RWPE2 (cell line): Measurements from ENCODE around the gene CHST12.

Source experiments
- ATAC-seq: fragments of 200-7000 bp; cut with Tn5 transposase; 3 replicates; pipeline ENCODE4 v1.9.1; 2021; ENCODE audit warnings: low read depth
- DNase-seq: peaks from one replicate; pipeline ENCODE4 v3.0.0-alpha.2; 2020; ENCODE audit warnings: low spot score
- H3K27ac ChIP-seq: fragments of 450-650 bp; 2 replicates; pipeline ENCODE4 v1.5.1; 2017; ENCODE audit warnings: mild to moderate bottlenecking; ENCODE audit not compliant: poor library complexity, severe bottlenecking
- H3K27me3 ChIP-seq: fragments of 250-450 bp; sonication (Bioruptor Pico); 2 replicates; pipeline ENCODE4 v1.5.1; 2021; ENCODE audit warnings: mild to moderate bottlenecking, moderate library complexity; ENCODE audit not compliant: insufficient read depth, poor library complexity, severe bottlenecking
- H3K36me3 ChIP-seq: fragments of 250-450 bp; sonication (Bioruptor Pico); 2 replicates; pipeline ENCODE4 v1.5.1; 2020; ENCODE audit warnings: low read depth, mild to moderate bottlenecking, moderate library complexity
- H3K4me1 ChIP-seq: fragments of 250-450 bp; sonication (Bioruptor Pico); 2 replicates; pipeline ENCODE4 v1.5.1; 2021; ENCODE audit warnings: mild to moderate bottlenecking, moderate library complexity; ENCODE audit not compliant: insufficient read depth, poor library complexity, severe bottlenecking
- H3K4me3 ChIP-seq: fragments of 250-450 bp; sonication (Bioruptor Pico); 2 replicates; pipeline ENCODE4 v1.5.1; 2021; ENCODE audit warnings: mild to moderate bottlenecking, moderate library complexity; ENCODE audit not compliant: severe bottlenecking
- H3K9me3 ChIP-seq: fragments of 250-450 bp; sonication (Bioruptor Pico); 2 replicates; pipeline ENCODE4 v1.5.1; 2021; ENCODE audit warnings: mild to moderate bottlenecking, moderate library complexity; ENCODE audit not compliant: severe bottlenecking
- TF ChIP-seq, protein P1 (sequence below): fragments of 450-650 bp; IDR thresholded peaks from one replicate; pipeline ENCODE4 v1.5.1; 2017; ENCODE audit warnings: mild to moderate bottlenecking, moderate library complexity; ENCODE audit not compliant: poor library complexity, severe bottlenecking

The CHST12 gene

DNA sequence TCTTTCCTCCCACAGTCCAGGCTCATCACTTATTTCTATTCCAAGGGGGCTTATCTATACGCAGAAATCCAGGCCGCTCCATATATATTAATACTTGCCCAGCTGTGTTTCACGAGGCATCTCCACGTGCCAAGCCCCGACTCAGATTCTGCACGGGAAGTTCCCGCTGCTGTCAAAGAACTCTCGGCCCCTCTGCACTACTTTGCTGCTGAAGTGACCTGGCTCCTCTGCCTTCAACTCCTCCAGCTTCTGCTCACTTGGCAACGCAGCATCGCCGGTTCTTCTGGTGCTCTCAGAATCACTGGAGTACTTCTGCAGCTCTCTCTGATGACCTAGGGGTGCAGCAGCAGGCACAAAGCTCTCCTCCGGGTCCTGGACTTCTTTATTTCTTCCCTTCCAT lies 9.7 kb upstream of the CHST12 start:
- DNase-seq (no peak), ATAC-seq (no peak)
- Histone ChIP-seq H3K27me3 (no peaks in the 10 kb centered on the region), H3K27ac (no peak overlapping the region), H3K4me3 (no peak overlapping the region), H3K36me3 (no peaks in the 10 kb centered on the region), H3K9me3 (no peaks in the 10 kb centered on the region), H3K4me1 (no peaks in the 10 kb centered on the region)
- TF ChIP-seq, protein P1, sequence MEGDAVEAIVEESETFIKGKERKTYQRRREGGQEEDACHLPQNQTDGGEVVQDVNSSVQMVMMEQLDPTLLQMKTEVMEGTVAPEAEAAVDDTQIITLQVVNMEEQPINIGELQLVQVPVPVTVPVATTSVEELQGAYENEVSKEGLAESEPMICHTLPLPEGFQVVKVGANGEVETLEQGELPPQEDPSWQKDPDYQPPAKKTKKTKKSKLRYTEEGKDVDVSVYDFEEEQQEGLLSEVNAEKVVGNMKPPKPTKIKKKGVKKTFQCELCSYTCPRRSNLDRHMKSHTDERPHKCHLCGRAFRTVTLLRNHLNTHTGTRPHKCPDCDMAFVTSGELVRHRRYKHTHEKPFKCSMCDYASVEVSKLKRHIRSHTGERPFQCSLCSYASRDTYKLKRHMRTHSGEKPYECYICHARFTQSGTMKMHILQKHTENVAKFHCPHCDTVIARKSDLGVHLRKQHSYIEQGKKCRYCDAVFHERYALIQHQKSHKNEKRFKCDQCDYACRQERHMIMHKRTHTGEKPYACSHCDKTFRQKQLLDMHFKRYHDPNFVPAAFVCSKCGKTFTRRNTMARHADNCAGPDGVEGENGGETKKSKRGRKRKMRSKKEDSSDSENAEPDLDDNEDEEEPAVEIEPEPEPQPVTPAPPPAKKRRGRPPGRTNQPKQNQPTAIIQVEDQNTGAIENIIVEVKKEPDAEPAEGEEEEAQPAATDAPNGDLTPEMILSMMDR: no peak

DNA sequence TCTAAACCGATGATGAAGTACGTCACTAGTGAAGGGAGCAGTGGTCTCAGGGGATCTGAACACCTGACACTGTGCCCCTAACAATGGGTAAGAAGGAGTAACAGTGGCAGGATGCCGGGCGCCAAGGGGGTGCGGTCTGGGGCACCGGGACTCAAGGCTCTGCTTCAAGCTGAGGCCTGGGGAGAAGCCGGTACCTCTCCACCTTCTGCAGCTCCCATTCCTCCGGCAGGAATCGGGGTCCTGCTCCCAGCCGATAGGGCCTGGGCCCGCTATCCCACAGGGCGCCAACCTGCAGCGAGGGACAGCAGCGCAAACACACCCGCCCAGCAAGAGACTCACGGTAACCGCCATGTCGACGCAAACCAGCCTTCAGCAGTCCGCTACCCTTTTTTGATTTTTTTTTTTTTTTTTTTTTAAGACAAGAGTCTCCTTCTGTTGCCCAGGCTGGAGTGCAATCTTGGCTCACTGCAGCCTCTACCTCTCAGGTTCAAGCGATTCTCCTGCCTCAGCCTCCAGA lies 8.8 kb upstream of the CHST12 start:
- H3K9me3 ChIP-seq: no peaks in the 10 kb centered on the region
- DNase-seq: no peak
- H3K4me1 ChIP-seq: peaks cover 2% of the 10 kb centered on the region
- no peaks in the 10 kb centered on the region for H3K27me3 ChIP-seq
- no peaks in the 10 kb centered on the region for H3K36me3 ChIP-seq
- TF ChIP-seq, protein P1: no peak
- ATAC-seq: no peak
- no peak overlapping the region for H3K4me3 ChIP-seq
- H3K27ac ChIP-seq: no peak overlapping the region

DNA sequence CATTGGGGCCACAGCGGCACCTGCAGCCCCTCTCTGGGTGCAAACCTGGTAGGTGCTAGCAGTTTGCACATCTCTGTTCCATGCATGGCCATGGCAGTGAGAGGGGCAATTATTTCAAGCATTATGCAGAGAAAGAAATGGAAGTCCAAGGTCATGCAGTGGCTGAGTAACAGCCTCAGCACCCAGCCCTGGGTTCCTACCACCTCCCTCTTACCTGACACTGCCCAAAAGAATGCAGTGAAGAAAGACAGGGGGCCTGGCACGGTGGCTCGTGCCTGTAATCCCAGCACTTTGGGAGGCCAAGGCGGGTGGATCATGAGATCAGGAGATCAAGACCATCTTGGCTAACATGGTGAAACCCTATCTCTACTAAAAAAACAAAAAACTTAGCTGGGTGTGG lies 4.9 kb upstream of the CHST12 start:
- H3K27ac ChIP-seq: no peak overlapping the region
- H3K9me3 ChIP-seq: no peaks in the 10 kb centered on the region
- ATAC-seq (no peak), DNase-seq (no peak)
- no peak overlapping the region for H3K4me3 ChIP-seq
- TF ChIP-seq, protein P1: no peak
- peaks cover 22% of the 10 kb centered on the region for H3K4me1 ChIP-seq
- H3K36me3 ChIP-seq: no peaks in the 10 kb centered on the region
- H3K27me3 ChIP-seq: no peaks in the 10 kb centered on the region

DNA sequence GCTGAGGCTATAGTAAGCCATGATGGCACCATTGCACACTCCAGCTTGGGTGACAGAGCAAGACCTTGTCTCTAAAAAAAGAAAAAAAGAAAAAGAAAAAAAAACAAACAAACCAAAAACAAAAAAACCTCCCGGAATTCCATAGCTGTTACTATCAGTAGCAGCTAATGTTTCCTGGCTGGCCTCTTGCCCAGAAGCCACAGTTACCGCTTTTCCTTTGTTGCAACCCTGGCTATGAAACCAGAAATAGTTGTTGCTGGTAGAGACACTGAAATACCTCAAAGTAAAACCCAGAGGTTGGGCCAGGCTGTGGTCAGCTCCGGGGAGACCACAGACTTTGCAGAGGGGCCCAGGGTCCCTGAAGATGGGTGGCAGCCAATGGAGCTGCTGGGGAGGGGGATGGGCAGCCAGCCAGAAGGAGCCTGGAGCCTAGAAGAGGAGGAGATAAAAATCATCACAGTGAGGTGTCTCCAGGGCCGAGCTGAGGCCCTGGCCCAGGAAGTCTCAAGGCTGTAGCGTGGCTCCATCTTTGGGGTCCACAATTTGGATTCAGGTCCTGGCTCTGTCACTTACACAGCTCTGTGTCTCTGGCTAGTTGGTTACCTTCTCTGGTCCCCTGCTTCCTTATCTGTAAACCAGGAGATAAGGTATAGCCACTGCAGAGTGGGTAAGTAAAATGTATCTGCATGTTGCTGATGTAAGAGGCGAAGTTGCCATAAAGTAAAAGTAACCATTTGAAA lies 3.4 kb upstream of the CHST12 start:
- peak overlapping the region; percentile 49 for H3K27ac ChIP-seq
- H3K27me3 ChIP-seq: no peaks in the 10 kb centered on the region
- peak; percentile 53 for ATAC-seq
- H3K4me1 ChIP-seq: peaks cover 22% of the 10 kb centered on the region
- H3K36me3 ChIP-seq: no peaks in the 10 kb centered on the region
- DNase-seq: no peak
- TF ChIP-seq, protein P1: no peak
- H3K9me3 ChIP-seq: no peaks in the 10 kb centered on the region
- no peak overlapping the region for H3K4me3 ChIP-seq

DNA sequence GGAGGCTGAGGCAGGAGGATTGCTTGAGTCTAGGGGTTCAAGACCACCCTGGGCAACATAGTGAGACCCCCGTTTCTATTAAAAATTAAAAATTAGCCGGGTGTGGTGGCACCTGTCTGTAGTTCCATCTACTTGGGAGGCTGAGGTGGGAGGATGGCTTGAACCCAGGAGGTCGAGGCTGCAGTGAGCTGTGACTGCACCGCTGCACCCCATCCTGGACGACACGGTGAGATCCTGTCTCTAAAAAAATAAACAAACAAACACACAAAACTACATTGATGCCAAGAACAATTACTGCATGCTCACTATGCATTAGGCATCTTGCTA lies 761 bp upstream of the CHST12 start:
- Histone ChIP-seq H3K9me3 (no peaks in the 10 kb centered on the region), H3K4me3 (peak overlapping the region; percentile 92), H3K27me3 (no peaks in the 10 kb centered on the region), H3K36me3 (no peaks in the 10 kb centered on the region), H3K4me1 (peaks cover 22% of the 10 kb centered on the region), H3K27ac (no peak overlapping the region)
- DNase-seq (no peak), ATAC-seq (no peak)
- TF ChIP-seq, protein P1: no peak
